SU-DHL-6 (cell line): ENCODE data around the gene MSH3.

Experiments used
- H2AFZ ChIP-seq: fragments of 200-600 bp; sonication (generic); 2 replicates; pipeline ENCODE4 v1.6.1; 2014; ENCODE audit warnings: low read depth, mild to moderate bottlenecking, moderate library complexity, mixed read lengths, antibody characterized with exemption, low read length; ENCODE audit not compliant: severe bottlenecking
- H3F3A ChIP-seq: fragments of 200-600 bp; shearing (Covaris generic); 2 replicates; pipeline ENCODE4 v1.6.0; 2016; ENCODE audit warnings: antibody characterized with exemption, mild to moderate bottlenecking; ENCODE audit not compliant: insufficient read depth
- H3K27ac ChIP-seq: fragments of 200-600 bp; sonication (generic); 2 replicates; pipeline ENCODE4 v1.5.1; 2016; ENCODE audit warnings: low read depth, mild to moderate bottlenecking, low read length, moderate library complexity, mixed read lengths
- H3K27me3 ChIP-seq: fragments of 200-600 bp; sonication (generic), shearing (Covaris generic); 2 replicates; pipeline ENCODE4 v1.6.0; 2014; ENCODE audit warnings: mild to moderate bottlenecking, low read length
- H3K36me3 ChIP-seq: fragments of 200-600 bp; sonication (generic); 2 replicates; pipeline ENCODE4 v1.6.1; 2014; ENCODE audit warnings: mild to moderate bottlenecking, low read length, mixed read lengths
- H3K4me2 ChIP-seq: fragments of 300-600, 200-600 bp; shearing (Covaris generic), sonication (generic); 2 replicates; pipeline ENCODE4 v1.6.0; 2014; ENCODE audit warnings: low read length, low read depth, mild to moderate bottlenecking; ENCODE audit not compliant: poor library complexity, severe bottlenecking
- H3K4me3 ChIP-seq: fragments of 200-600 bp; sonication (generic); 2 replicates; pipeline ENCODE4 v1.5.1; 2014; ENCODE audit warnings: antibody characterized with exemption, low read length, mild to moderate bottlenecking, mixed read lengths; ENCODE audit not compliant: insufficient read depth, poor library complexity, severe bottlenecking
- H3K79me2 ChIP-seq: fragments of 200-600 bp; sonication (generic); 2 replicates; pipeline ENCODE4 v1.6.1; 2014; ENCODE audit warnings: mild to moderate bottlenecking, low read length, moderate library complexity; ENCODE audit not compliant: insufficient read depth
- H3K9ac ChIP-seq: fragments of 200-600 bp; sonication (generic); 2 replicates; pipeline ENCODE4 v1.7.0; 2014; ENCODE audit warnings: mild to moderate bottlenecking, low read length
- H3K9me2 ChIP-seq: fragments of 200-600 bp; sonication (generic); replicated peaks from 2 replicates; pipeline ENCODE4 v1.6.1; 2014; ENCODE audit warnings: low read length; ENCODE audit not compliant: insufficient read depth
- H3K9me3 ChIP-seq: fragments of 200-600 bp; sonication (generic); 2 replicates; pipeline ENCODE4 v1.6.1; 2014; ENCODE audit warnings: low read length, mixed read lengths; ENCODE audit not compliant: insufficient read depth
- H4K20me1 ChIP-seq: fragments of 200-600 bp; sonication (generic); 2 replicates; pipeline ENCODE4 v1.6.1; 2014; ENCODE audit warnings: low read depth, mild to moderate bottlenecking, antibody characterized with exemption, low read length, moderate library complexity, mixed read lengths
- EZH2phosphoT487 ChIP-seq: fragments of 200-600 bp; sonication (generic), shearing (Covaris generic); conservative IDR thresholded peaks from 2 replicates; pipeline ENCODE4 v1.6.1; 2018; ENCODE audit warnings: mild to moderate bottlenecking, antibody characterized with exemption, low read length, moderate library complexity, mixed read lengths
- TF ChIP-seq, protein P1 (sequence below): fragments of 200-600 bp; sonication (generic); IDR thresholded peaks from one replicate; pipeline ENCODE4 v1.5.1; 2017; ENCODE audit warnings: antibody characterized with exemption, mild to moderate bottlenecking, low read length, moderate library complexity; ENCODE audit not compliant: insufficient read depth, poor library complexity, severe bottlenecking

The MSH3 gene

DNA sequence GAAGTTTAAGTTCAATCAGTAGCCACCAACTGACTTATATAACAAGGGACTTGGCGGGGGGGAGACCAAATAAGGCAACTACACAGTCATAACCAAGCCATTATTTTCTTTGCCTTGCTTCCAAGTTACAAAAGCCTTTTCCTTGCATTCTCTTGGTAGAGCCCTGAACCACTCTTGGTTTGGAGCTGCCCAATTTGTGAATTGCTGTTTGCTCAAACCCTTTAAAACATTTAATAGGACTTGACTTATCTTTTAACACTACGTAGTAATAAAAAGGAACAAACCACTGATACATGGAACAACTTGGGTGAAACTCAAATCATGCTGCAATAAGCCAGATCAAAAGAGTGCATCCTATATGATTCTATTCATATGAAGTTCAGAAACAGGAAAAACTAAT is 31.7 kb upstream of the MSH3 start:
- no peak for TF ChIP-seq EZH2phosphoT487
- TF ChIP-seq, protein P1, sequence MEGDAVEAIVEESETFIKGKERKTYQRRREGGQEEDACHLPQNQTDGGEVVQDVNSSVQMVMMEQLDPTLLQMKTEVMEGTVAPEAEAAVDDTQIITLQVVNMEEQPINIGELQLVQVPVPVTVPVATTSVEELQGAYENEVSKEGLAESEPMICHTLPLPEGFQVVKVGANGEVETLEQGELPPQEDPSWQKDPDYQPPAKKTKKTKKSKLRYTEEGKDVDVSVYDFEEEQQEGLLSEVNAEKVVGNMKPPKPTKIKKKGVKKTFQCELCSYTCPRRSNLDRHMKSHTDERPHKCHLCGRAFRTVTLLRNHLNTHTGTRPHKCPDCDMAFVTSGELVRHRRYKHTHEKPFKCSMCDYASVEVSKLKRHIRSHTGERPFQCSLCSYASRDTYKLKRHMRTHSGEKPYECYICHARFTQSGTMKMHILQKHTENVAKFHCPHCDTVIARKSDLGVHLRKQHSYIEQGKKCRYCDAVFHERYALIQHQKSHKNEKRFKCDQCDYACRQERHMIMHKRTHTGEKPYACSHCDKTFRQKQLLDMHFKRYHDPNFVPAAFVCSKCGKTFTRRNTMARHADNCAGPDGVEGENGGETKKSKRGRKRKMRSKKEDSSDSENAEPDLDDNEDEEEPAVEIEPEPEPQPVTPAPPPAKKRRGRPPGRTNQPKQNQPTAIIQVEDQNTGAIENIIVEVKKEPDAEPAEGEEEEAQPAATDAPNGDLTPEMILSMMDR = no peak
- Histone ChIP-seq H2AFZ (no peak overlapping the region), H4K20me1 (no peaks in the 10 kb centered on the region), H3K9ac (no peak overlapping the region), H3K9me3 (no peaks in the 10 kb centered on the region), H3K27ac (no peak overlapping the region), H3K27me3 (no peaks in the 10 kb centered on the region), H3K79me2 (no peaks in the 10 kb centered on the region), H3K4me2 (no peak overlapping the region), H3F3A (no peaks in the 10 kb centered on the region; the same call in 1 of the 2 replicates), H3K4me3 (no peak overlapping the region), H3K36me3 (peaks cover 4% of the 10 kb centered on the region; the same call in 1 of the 2 replicates), H3K9me2 (no peaks in the 10 kb centered on the region)

- H4K20me1 ChIP-seq = no peaks in the 10 kb centered on the region
- no peak overlapping the region for H3K9ac ChIP-seq
- H3K9me2 ChIP-seq = no peaks in the 10 kb centered on the region
- H3K4me3 ChIP-seq = no peak overlapping the region
- no peak overlapping the region for H3K27ac ChIP-seq
- no peaks in the 10 kb centered on the region; the same call in 1 of the 2 replicates for H3F3A ChIP-seq
- no peaks in the 10 kb centered on the region for H3K27me3 ChIP-seq
- H3K36me3 ChIP-seq = peaks cover 4% of the 10 kb centered on the region; the same call in 1 of the 2 replicates
- no peaks in the 10 kb centered on the region for H3K9me3 ChIP-seq
- no peak overlapping the region for H2AFZ ChIP-seq
- no peak for TF ChIP-seq EZH2phosphoT487
- TF ChIP-seq, protein P1 = no peak
- no peak overlapping the region for H3K4me2 ChIP-seq
- no peaks in the 10 kb centered on the region for H3K79me2 ChIP-seq
These were observed 30.5 kb upstream of the MSH3 start for GRCh38 chr5:80623999-80624398.

GRCh38 chr5:80625230-80625629 is 29.2 kb upstream of the MSH3 start:
- no peak overlapping the region for H3K4me2 ChIP-seq
- H2AFZ ChIP-seq = no peak overlapping the region
- no peak overlapping the region for H3K4me3 ChIP-seq
- H3K27me3 ChIP-seq = no peaks in the 10 kb centered on the region
- H4K20me1 ChIP-seq = no peaks in the 10 kb centered on the region
- H3F3A ChIP-seq = no peaks in the 10 kb centered on the region; the same call in 1 of the 2 replicates
- TF ChIP-seq EZH2phosphoT487 = no peak
- TF ChIP-seq, protein P1 = no peak
- H3K9me2 ChIP-seq = no peaks in the 10 kb centered on the region
- no peaks in the 10 kb centered on the region for H3K79me2 ChIP-seq
- H3K36me3 ChIP-seq = peaks cover 7% of the 10 kb centered on the region; the same call in 1 of the 2 replicates
- H3K27ac ChIP-seq = no peak overlapping the region
- no peaks in the 10 kb centered on the region for H3K9me3 ChIP-seq
- no peak overlapping the region for H3K9ac ChIP-seq
